ENCODE measurements around the gene ATP6V0C. TPM values are rescaled to one million over a fixed set of nuclear protein-coding genes. Genes with fewer than 3 reads are reported as not detected.

ATP6V0C gene
- 113 and 117 TPM in 2 replicates for total RNA-seq

DNA sequence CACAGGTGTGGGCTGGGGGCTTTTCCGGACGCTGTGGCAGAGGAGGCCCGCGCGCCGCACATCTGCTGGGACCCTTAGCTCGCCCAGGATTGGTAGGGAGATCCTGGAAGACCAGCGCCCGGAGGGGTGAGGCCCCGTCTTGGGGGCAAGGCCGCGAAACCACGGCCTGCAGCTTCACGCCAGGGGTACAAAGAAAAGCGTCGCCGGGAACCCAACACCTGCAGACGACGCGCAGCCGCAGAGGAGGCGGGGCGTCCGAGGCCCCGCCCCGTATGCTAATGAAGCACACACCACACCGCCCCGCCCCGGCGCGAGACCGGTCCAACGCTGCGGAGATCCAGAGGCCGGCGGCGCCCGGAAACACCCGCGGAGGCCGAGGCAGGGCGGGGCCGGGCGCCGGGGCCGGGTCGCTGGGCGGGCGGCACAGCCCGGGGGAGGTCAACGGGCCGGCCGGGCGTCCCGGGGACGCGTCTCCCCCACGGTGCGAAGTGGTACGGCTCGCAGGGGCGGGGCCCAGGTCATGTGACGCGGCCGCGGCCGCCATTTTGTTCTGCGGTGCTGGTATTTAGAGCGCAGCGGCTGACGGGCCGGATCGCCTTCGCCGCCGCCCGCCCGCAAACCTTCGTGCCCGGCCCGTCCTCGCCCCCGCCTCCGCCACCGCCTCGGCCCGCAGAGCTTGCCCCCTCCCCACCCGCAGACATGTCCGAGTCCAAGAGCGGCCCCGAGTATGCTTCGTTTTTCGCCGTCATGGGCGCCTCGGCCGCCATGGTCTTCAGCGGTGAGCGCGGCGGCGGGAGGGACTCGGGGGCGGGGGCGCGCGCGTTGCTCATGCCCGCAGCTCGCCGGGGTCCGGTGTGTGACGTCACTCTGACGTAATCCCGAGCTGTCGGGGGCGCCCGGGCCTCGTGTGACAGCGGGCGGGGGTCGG, at the start of gene ATP6V0C:
ATP6V0C (plus strand) TSS at position 548 of the 928 bp plus-strand sequence; CDS start at position 700, 152 bp downstream.
- intact Hi-C loops (cut with micrococcal nuclease), result loop anchor here (1.0 to 2.0 kb wide), 6 partner anchors 19 to 291 kb away; partner anchors contain the start of genes CCNF, E4F1, RNPS1 and TEDC2

DNA sequence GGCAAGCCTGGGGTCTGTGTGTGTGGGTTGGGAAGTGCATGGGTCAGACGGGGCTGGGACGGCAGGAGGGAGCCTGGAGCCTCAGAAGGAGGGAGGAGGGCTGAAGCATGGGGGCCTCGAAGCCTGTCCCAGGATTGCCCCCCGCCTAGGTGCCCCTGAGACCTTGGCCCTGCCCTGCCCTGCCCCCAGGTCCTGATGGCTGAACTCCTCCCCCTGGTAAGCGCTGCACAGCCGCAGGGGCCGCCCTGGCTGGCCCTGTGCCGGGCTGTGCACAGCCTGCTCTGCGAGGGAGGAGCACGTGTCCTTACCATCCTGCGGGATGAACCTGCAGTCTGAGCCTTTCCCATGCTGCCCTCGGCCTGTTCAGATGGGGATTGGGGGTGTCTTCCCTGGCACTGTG, 49.4 kb upstream of the ATP6V0C start:
- intact Hi-C loops (cut with micrococcal nuclease), result no loop called here

DNA sequence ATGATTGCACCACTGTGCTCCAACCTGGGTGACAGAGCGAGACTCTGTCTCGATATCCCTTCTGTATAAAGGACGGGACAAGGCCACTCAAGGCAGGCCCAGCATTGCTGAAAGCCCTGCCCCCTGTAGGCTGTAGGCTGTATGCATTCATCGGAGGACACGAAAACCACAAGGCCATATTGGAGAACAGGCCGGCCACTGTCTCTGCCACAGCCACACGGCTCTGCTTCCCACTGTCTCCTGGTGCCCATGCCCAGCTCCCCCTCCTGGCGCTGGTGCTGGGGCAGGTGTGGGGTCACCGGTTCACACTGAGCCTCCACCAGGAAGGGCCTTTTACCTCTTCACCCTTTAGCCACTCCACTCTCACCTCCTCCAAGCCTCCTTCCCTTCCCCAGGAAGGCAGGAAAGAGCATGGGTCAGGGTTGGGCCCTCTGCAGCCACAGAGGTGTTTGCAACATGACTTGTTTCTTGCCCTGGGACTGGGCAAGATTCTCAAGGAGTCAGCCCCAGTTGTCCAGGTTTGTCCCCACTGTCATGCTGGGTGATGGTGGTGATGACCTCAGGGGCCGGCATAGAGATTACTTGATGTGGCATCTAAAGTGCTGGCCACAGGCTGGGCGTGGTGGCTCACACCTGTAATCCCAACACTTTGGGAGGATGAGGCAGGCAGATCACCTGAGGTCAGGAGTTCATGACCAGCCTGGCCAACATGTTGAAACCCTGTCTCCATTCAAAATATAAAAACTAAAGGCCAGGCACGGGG, 47.9 kb upstream of the ATP6V0C start:
- intact Hi-C loops (cut with micrococcal nuclease), result no loop called here

DNA sequence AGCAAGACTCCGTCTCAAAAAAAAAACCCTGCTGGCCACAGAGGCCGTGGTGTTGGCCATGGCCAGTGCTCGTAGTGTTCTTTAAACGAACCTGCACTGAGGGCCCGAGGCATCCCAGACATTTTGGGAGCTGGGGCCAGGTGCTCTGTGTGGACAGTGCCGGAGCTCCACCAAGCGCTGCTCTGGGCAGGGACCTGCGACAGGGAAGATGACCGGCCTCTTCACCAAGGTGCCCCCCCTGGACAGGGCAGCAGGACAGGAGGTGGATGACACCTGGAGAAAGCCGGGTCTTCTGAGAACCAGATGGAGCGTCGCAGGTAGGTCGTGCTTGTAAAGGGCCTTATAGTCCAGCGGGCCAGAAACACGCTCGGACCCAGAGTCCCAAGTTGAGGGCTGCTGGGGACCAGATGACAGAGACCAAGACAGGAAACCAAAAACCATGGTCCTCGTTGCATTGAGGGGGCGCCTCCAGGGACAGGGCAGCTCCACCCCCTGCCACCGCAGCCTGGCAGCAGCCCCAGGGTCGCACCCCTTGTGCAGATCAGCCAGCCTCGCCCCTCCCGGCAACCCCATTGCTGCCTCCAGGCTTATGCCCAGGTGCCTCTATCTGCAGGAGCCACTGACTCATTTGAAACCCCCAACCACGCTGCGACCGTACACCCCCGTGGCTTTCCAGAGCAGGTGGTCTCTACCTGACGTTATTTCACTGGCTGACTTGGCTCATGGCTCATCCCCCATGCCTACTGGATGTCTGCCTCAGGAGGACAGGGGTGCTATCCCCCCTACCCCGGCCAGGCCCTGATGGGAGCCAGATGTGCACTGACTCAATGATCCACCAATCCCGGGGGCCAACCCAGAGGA, 46.9 kb upstream of the ATP6V0C start:
- intact Hi-C loops (cut with micrococcal nuclease), result no loop called here

DNA sequence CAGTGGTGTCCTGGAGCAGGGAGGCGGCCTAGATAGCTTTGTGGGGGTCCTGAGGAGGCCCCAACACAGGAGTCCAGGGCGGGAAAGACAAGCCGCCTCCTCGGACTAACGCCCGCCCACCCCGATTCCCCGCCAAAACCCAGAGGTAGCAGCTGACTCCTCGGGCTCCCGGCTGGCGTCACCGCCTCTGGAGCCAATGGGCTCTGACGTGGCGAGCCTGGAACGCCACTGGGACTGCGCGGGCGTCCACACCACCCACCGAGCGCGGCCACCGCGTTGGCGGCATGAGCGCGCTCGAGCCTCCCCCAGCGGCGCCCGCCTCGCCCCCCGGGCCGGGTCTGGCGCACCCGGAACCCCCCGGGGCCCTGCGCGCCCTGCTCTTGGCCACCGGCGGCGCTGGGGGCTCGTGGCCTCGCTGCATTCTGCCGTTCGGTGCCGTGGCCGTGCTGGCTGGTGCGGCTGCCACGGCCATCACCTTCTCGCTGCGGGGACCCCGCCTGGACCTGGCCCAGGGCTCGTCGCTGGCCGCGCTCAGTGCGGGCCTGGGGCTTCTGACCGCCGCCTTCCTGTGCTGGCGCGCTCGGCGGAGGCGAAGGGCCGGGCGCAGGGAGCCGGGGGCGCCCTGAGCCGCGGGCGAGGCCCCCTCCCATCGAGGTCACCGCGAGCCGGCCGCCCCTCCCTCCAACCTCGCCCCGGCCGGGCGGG, 46.1 kb upstream of the ATP6V0C start:
- intact Hi-C loops (cut with micrococcal nuclease), result no loop called here

DNA sequence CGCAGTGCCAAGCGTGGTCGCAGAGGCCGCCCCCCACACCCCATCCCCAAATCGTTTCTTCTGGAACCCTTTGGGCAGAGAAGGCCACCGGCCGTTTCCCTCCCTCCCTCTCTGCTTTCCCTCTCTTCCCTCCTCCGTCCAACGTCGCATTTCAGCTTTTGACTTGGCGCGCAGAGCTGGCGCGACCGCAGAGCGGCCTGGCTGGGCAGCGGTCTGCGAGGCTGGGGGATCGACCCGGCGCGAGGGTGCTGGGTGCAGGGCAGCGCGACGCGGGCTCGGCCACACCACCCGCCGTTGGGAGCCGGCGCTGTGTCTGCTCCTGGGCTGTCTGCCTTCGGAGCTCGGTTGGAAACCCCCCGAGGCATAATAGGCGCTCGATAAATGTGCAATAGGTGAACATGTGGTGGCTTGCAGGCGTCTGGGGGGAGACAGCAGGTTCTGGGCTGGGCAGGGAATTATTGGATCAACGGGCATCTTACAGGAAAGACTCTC, 45.5 kb upstream of the ATP6V0C start:
- intact Hi-C loops (cut with micrococcal nuclease), result no loop called here

DNA sequence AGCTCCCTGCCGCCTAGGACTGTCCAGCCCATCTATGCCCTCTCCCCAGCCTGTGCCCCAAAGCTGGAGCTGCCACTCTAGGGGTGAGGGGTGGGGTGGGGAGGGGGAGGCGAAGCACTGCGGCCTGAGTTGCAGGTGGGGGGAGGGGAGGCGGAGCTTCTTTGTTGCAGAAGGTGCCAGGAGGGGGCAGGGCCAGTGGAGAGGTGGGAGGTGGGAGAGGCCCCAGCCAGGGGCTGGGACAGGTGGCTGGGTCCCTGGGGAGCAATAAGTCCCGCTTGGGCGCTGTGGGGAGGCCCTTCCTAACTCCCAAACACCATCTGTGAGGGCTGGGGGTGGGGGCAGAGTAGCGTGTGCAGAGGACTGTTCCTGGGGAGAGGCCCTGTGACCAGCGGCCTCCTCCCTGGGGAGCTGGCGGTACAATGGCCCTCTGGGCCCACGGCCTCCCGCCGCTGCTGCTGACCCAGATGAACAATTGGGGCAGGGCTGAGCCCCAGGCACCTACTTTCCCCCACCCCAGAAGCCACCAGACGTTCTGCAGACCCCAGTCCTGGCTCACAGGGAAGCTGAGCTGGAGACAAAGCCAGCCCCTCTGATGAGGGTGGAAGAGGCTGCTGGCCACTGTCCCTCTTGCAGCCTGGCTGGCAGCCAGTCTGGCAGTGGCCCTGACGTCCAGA, 44.9 kb upstream of the ATP6V0C start:
- intact Hi-C loops (cut with micrococcal nuclease), result no loop called here

DNA sequence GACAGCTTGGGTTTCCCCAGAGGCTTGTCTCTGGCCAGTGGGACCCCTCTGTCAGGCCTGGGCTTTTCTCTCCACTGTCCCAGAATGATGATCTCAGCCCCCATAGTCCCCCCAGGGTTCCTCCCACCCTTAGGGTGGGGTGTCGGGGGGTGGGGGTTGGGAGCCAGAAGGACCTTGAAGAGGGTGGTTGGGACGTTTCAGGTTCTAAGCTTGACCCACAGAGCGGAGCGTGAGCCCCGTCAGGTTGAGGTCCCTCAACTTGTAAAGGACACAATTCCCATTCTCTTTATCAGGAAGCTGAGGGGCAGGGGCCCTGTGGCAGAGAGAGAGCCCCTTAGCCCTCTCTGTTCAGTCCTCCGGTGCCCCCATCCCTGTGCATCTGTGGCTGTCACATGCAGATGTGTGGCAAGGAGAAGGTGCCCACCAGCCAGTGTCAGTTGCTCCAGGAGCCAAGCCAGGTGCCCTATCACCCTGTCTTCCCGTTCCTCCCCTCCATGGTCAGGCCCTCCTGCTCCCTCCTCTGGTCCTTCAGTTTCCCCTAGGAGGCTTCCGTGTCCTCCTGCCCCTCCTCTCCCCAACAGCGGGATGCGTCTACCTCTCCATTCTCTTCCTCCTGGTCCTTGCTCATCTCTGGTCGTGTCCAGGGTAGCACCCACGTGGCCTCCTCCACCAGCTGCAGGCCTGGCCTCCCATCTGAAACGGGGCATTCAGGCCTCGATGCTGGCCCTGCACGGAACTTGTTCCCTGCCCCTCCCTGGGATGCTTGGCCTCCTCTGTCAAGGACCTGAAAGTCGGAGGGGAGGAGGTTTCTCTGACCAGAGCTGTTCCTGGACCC, 44.1 kb upstream of the ATP6V0C start:
- intact Hi-C loops (cut with micrococcal nuclease), result no loop called here

DNA sequence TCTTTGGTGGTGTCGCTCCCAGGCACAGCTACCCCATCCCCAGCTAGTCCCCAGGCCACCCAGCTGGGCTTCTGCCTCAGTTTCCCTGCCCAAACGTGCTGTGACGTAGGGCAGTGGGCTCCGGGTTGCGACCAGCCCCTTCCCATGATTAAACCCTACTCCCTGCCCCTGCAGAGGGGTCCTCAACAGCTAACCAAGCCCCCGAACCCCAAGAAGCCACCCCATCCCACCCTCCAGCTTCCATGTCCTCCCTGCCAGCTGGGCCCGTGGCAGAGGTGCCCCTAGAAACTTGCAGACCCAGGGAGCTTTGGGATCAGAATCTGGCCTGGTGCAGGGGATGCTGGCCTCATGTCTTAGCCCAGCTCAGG, 43.5 kb upstream of the ATP6V0C start:
- intact Hi-C loops (cut with micrococcal nuclease), result no loop called here

DNA sequence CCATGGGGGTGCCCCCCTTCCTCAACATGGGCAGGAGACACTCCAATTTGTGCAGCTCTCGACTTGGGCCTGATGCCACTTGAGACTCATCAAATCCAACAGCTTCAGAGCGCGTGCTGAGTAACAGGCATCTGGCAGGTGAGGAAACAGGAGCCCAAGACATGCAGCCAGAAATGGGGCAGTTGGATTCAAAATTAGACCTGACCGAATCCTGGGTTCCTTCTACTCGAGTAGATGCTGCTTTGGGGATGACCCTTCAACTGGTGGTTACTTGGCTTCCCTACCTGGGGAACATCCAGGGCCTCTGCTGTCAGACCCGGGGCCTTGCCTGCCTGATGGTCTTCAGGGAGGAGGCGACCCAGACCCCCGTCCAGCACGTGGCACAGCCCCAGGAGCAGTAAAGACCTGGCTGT, 43.1 kb upstream of the ATP6V0C start:
- intact Hi-C loops (cut with micrococcal nuclease), result no loop called here

DNA sequence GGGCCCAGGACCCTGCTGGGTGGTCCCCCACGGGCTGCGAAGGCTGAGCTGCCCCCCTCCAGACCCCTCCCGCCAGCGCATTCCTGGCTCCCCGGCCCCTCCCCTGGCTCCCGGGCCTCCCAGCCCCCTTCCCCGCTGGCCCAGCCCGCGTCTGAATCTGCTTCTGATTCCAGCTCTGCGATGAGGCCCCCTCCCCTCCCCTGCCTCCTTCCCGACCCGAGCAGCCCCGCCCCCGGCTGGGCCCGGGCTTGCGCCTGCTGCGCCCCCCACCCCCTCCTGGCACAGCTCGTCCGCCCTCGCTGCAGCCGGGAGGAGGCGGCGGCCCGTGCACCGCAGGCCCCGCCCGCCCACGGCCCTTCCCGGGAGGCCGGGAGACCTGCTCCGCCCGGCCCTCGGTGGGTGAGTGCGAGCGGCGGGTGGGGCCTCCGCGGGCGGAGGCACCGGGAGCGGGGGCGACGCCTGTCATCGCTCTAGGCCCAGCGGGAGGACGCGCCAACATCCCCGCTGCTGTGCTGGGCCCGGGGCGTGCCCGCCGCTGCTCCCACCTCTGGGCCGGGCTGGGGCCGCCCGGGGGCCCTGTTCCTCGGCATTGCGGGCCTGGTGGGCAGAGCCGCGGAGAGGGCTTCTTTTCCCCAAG, 42.6 kb upstream of the ATP6V0C start, which contains the start of gene NTN3:
NTN3 (plus strand) TSS at position 282 of the 637 bp plus-strand sequence. CDS start 405 bp downstream, outside the sequence.
- intact Hi-C loops (cut with micrococcal nuclease), result no loop called here

DNA sequence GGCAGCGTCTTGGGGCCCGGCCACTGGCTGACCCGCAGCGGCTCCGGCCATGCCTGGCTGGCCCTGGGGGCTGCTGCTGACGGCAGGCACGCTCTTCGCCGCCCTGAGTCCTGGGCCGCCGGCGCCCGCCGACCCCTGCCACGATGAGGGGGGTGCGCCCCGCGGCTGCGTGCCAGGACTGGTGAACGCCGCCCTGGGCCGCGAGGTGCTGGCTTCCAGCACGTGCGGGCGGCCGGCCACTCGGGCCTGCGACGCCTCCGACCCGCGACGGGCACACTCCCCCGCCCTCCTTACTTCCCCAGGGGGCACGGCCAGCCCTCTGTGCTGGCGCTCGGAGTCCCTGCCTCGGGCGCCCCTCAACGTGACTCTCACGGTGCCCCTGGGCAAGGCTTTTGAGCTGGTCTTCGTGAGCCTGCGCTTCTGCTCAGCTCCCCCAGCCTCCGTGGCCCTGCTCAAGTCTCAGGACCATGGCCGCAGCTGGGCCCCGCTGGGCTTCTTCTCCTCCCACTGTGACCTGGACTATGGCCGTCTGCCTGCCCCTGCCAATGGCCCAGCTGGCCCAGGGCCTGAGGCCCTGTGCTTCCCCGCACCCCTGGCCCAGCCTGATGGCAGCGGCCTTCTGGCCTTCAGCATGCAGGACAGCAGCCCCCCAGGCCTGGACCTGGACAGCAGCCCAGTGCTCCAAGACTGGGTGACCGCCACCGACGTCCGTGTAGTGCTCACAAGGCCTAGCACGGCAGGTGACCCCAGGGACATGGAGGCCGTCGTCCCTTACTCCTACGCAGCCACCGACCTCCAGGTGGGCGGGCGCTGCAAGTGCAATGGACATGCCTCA, 41.9 kb upstream of the ATP6V0C start:
- intact Hi-C loops (cut with micrococcal nuclease), result no loop called here

DNA sequence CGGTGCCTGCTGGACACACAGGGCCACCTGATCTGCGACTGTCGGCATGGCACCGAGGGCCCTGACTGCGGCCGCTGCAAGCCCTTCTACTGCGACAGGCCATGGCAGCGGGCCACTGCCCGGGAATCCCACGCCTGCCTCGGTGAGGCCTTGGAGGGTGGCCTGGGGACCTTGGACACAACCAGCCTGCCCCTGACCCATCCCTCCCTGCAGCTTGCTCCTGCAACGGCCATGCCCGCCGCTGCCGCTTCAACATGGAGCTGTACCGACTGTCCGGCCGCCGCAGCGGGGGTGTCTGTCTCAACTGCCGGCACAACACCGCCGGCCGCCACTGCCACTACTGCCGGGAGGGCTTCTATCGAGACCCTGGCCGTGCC, 41.3 kb upstream of the ATP6V0C start:
- intact Hi-C loops (cut with micrococcal nuclease), result no loop called here

DNA sequence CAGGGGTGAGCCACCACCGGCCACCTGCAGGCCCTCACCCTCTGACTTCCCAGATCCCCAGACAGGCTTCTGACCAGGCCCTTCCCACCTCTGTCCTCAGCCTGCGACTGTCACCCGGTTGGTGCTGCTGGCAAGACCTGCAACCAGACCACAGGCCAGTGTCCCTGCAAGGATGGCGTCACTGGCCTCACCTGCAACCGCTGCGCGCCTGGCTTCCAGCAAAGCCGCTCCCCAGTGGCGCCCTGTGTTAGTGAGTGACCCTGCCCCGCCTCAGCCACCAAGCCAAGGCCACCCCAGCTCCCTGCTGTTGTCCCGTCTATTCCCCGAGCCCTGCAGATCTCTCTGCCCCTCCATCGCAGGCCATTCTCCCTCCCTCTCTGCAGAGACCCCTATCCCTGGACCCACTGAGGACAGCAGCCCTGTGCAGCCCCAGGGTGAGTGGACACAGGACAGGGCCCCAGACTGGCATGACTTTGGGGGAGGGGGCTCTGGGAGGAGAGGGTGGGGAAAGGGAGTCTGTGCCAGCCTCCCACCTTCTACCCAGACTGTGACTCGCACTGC, 40.8 kb upstream of the ATP6V0C start:
- intact Hi-C loops (cut with micrococcal nuclease), result no loop called here

DNA sequence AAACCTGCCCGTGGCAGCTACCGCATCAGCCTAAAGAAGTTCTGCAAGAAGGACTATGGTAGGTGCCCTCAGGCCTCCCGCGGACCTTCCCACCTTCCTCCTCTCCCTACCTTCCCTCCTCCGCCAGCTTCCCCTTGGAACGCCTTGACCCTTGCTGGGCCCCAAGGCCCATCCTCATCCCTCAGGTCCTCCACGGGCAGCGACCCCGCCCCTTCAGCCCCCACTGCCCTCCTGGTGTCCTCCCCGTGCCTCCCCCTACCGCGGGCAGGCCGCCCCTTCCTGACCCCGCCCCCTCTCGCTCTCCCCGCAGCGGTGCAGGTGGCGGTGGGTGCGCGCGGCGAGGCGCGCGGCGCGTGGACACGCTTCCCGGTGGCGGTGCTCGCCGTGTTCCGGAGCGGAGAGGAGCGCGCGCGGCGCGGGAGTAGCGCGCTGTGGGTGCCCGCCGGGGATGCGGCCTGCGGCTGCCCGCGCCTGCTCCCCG, 40.3 kb upstream of the ATP6V0C start:
- intact Hi-C loops (cut with micrococcal nuclease), result no loop called here

DNA sequence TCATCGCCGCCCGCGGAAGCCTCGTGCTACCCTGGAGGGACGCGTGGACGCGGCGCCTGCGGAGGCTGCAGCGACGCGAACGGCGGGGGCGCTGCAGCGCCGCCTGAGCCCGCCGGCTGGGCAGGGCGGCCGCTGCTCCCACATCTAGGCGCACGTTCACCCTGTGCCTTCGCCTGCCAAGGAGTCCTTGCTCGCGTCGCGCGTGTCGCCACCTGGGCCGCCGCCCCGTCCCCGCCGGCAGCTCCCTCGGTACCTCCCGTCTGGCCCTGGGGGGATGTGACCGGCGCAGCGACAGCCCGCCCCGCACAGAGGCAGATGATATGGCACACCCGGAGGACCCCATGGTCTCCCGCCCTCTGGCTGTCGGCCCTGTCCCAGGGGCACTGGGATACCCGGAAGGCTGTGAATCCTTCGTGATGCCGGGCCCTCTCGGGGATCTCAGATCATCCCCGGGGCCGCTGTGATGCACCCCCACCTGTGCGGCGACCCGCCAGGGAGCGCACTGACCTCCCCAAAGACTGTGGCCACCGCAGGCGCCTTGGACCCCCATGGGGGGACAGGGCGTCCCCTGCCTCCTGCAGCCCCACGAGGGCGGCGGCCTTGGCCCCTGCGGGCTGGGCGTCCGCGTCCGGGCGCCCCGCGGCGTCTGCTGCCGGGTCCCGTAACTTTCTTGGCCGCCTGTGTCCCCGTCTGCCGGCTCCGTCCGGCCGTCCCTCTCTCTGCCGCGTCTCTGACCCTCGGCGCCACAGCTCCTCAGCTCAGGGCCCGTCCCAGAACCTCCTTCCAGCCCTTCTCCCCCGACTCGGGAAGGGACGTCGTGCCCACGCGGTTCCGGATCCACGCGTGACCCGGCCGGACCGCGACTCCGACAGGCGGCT, 39.5 kb upstream of the ATP6V0C start:
- intact Hi-C loops (cut with micrococcal nuclease), result no loop called here

All from T-helper 1 cell treated with Interleukin-12 subunit alpha and Interleukin-12 subunit beta and Interleukin-4 antibody, amounts not matched to agents 30 ng/mL and 1 ng/mL, for 36 hours (primary cell).